ENCODE data around the gene IGF2.

IGF2 gene

DNA sequence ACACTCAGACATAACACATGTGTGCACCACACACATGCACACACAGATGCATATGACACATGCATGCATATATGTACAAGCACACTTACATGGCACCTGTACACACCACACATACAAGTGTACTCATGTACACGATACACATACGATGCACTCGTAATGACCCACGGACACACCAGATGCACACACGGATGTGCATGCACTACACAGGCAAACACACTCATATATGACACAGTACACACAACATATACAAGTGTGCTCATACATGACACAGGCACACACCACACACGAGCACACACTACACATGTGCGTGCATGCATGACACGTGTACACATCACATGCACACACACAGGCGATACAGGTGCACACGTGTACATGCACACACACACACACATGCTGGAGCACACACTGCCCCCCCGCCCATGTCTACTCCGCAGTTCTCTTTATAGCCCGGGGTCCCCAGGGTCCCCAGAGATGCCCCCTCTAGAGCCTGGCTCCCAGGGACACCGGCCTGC is 37.3 kb upstream of the IGF2 start:
- no peaks in the 10 kb centered on the region for H3K27me3 ChIP-seq (ENCODE audit: insufficient read depth, insufficient read length)
- peaks cover 32% of the 10 kb centered on the region for H3K4me1 ChIP-seq (ENCODE audit: insufficient read depth, insufficient read length)
- H3K4me3 ChIP-seq (ENCODE audit: insufficient read length, low read depth), result no peak overlapping the region
- H3K36me3 ChIP-seq (ENCODE audit: insufficient read depth, insufficient read length, low read length), result no peaks in the 10 kb centered on the region
- TF ChIP-seq ZNF274 (IDR thresholded peaks at IDR 0.05; ENCODE audit: low read depth, low read length) (no peak), YY1 (IDR thresholded peaks at IDR 0.05; ENCODE audit: insufficient read depth, insufficient read length) (no peak), SUZ12 (IDR thresholded peaks at IDR 0.05; ENCODE audit: extremely low read depth, insufficient read depth, insufficient read length) (no peak)
- no peaks in the 10 kb centered on the region for H3K9me3 ChIP-seq (ENCODE audit: insufficient read depth, low read length)
- H3K9ac ChIP-seq (ENCODE audit: insufficient read length, low read depth), result no peak overlapping the region
- DNase-seq (ENCODE audit: low read depth, low spot score), result no peak

DNA sequence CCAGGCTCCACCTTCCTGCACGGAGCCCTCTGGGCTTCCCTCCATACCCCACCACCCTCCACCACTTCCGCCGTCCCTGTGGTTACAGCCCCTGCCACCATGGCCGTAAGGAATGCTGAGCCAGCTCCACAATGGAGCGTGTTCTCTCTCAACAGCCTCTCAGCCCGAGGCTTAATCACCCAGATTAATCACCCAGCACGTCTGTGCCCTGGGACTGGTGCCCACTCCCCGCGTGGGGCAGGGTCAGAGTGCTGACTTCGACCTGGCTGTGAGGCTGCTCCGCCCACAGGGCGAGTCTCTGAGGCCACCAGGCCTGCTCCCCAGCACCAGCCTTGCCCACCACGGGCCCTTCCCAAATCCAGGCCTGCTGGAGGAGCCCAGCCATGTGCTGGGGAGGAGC is 36.5 kb upstream of the IGF2 start:
- H3K4me3 ChIP-seq (ENCODE audit: insufficient read length, low read depth), result no peak overlapping the region
- no peaks in the 10 kb centered on the region for H3K9me3 ChIP-seq (ENCODE audit: insufficient read depth, low read length)
- H3K9ac ChIP-seq (ENCODE audit: insufficient read length, low read depth), result peak overlapping the region; percentile 9
- peaks cover 37% of the 10 kb centered on the region for H3K4me1 ChIP-seq (ENCODE audit: insufficient read depth, insufficient read length)
- no peak for TF ChIP-seq YY1 (IDR thresholded peaks at IDR 0.05; ENCODE audit: insufficient read depth, insufficient read length)
- no peak for TF ChIP-seq SUZ12 (IDR thresholded peaks at IDR 0.05; ENCODE audit: extremely low read depth, insufficient read depth, insufficient read length)
- no peak for TF ChIP-seq ZNF274 (IDR thresholded peaks at IDR 0.05; ENCODE audit: low read depth, low read length)
- no peak for DNase-seq (ENCODE audit: low read depth, low spot score)
- no peaks in the 10 kb centered on the region for H3K27me3 ChIP-seq (ENCODE audit: insufficient read depth, insufficient read length)
- H3K36me3 ChIP-seq (ENCODE audit: insufficient read depth, insufficient read length, low read length), result no peaks in the 10 kb centered on the region

GRCh38 chr11:2174361-2174760 is 35.2 kb upstream of the IGF2 start:
- Histone ChIP-seq H3K9me3 (ENCODE audit: insufficient read depth, low read length) (no peaks in the 10 kb centered on the region), H3K27me3 (ENCODE audit: insufficient read depth, insufficient read length) (no peaks in the 10 kb centered on the region), H3K36me3 (ENCODE audit: insufficient read depth, insufficient read length, low read length) (no peaks in the 10 kb centered on the region), H3K4me1 (ENCODE audit: insufficient read depth, insufficient read length) (peaks cover 37% of the 10 kb centered on the region), H3K9ac (ENCODE audit: insufficient read length, low read depth) (no peak overlapping the region), H3K4me3 (ENCODE audit: insufficient read length, low read depth) (no peak overlapping the region)
- no peak for DNase-seq (ENCODE audit: low read depth, low spot score)
- TF ChIP-seq ZNF274 (IDR thresholded peaks at IDR 0.05; ENCODE audit: low read depth, low read length) (no peak), SUZ12 (IDR thresholded peaks at IDR 0.05; ENCODE audit: extremely low read depth, insufficient read depth, insufficient read length) (no peak), YY1 (IDR thresholded peaks at IDR 0.05; ENCODE audit: insufficient read depth, insufficient read length) (no peak)

- H3K9me3 ChIP-seq (ENCODE audit: insufficient read depth, low read length), result no peaks in the 10 kb centered on the region
- DNase-seq (ENCODE audit: low read depth, low spot score), result no peak
- no peak for TF ChIP-seq YY1 (IDR thresholded peaks at IDR 0.05; ENCODE audit: insufficient read depth, insufficient read length)
- no peak for TF ChIP-seq SUZ12 (IDR thresholded peaks at IDR 0.05; ENCODE audit: extremely low read depth, insufficient read depth, insufficient read length)
- no peak for TF ChIP-seq ZNF274 (IDR thresholded peaks at IDR 0.05; ENCODE audit: low read depth, low read length)
- no peaks in the 10 kb centered on the region for H3K27me3 ChIP-seq (ENCODE audit: insufficient read depth, insufficient read length)
- no peak overlapping the region for H3K4me3 ChIP-seq (ENCODE audit: insufficient read length, low read depth)
- peaks cover 38% of the 10 kb centered on the region for H3K4me1 ChIP-seq (ENCODE audit: insufficient read depth, insufficient read length)
- no peak overlapping the region for H3K9ac ChIP-seq (ENCODE audit: insufficient read length, low read depth)
- H3K36me3 ChIP-seq (ENCODE audit: insufficient read depth, insufficient read length, low read length), result no peaks in the 10 kb centered on the region
Measured at GRCh38 chr11:2173761-2174160, 34.6 kb upstream of the IGF2 start.

- Histone ChIP-seq H3K4me3 (ENCODE audit: insufficient read length, low read depth) (no peak overlapping the region), H3K27me3 (ENCODE audit: insufficient read depth, insufficient read length) (no peaks in the 10 kb centered on the region), H3K9me3 (ENCODE audit: insufficient read depth, low read length) (no peaks in the 10 kb centered on the region), H3K9ac (ENCODE audit: insufficient read length, low read depth) (peak overlapping the region; percentile 27), H3K4me1 (ENCODE audit: insufficient read depth, insufficient read length) (peaks cover 40% of the 10 kb centered on the region), H3K36me3 (ENCODE audit: insufficient read depth, insufficient read length, low read length) (no peaks in the 10 kb centered on the region)
- no peak for TF ChIP-seq ZNF274 (IDR thresholded peaks at IDR 0.05; ENCODE audit: low read depth, low read length)
- TF ChIP-seq SUZ12 (IDR thresholded peaks at IDR 0.05; ENCODE audit: extremely low read depth, insufficient read depth, insufficient read length), result no peak
- no peak for TF ChIP-seq YY1 (IDR thresholded peaks at IDR 0.05; ENCODE audit: insufficient read depth, insufficient read length)
- no peak for DNase-seq (ENCODE audit: low read depth, low spot score)
Measured at GRCh38 chr11:2173150-2173693, 34.0 kb upstream of the IGF2 start.

- Histone ChIP-seq H3K9me3 (ENCODE audit: insufficient read depth, low read length) (no peaks in the 10 kb centered on the region), H3K27me3 (ENCODE audit: insufficient read depth, insufficient read length) (no peaks in the 10 kb centered on the region), H3K36me3 (ENCODE audit: insufficient read depth, insufficient read length, low read length) (no peaks in the 10 kb centered on the region), H3K4me3 (ENCODE audit: insufficient read length, low read depth) (no peak overlapping the region), H3K9ac (ENCODE audit: insufficient read length, low read depth) (no peak overlapping the region), H3K4me1 (ENCODE audit: insufficient read depth, insufficient read length) (peaks cover 40% of the 10 kb centered on the region)
- TF ChIP-seq SUZ12 (IDR thresholded peaks at IDR 0.05; ENCODE audit: extremely low read depth, insufficient read depth, insufficient read length) (no peak), ZNF274 (IDR thresholded peaks at IDR 0.05; ENCODE audit: low read depth, low read length) (no peak), YY1 (IDR thresholded peaks at IDR 0.05; ENCODE audit: insufficient read depth, insufficient read length) (no peak)
- no peak for DNase-seq (ENCODE audit: low read depth, low spot score)
Measured at GRCh38 chr11:2172676-2173075, 33.5 kb upstream of the IGF2 start.

- Histone ChIP-seq H3K4me3 (ENCODE audit: insufficient read length, low read depth) (no peak within 1 kb of the TSS), H3K4me1 (ENCODE audit: insufficient read depth, insufficient read length) (peaks cover 40% of the 10 kb centered on the region), H3K36me3 (ENCODE audit: insufficient read depth, insufficient read length, low read length) (no peaks in the 10 kb centered on the region), H3K9ac (ENCODE audit: insufficient read length, low read depth) (no peak within 1 kb of the TSS), H3K9me3 (ENCODE audit: insufficient read depth, low read length) (no peaks in the 10 kb centered on the region), H3K27me3 (ENCODE audit: insufficient read depth, insufficient read length) (no peaks in the 10 kb centered on the region)
- DNase-seq (ENCODE audit: low read depth, low spot score), result no peak
- TF ChIP-seq ZNF274 (IDR thresholded peaks at IDR 0.05; ENCODE audit: low read depth, low read length), result no peak
- no peak for TF ChIP-seq SUZ12 (IDR thresholded peaks at IDR 0.05; ENCODE audit: extremely low read depth, insufficient read depth, insufficient read length)
- TF ChIP-seq YY1 (IDR thresholded peaks at IDR 0.05; ENCODE audit: insufficient read depth, insufficient read length), result no peak
Measured at GRCh38 chr11:2171591-2172003, 32.4 kb upstream of the IGF2 start, which contains the start of gene TH. Gene TH, minus strand, starts transcription at chr11:2171815. Its CDS starts 29 bp downstream, at chr11:2171786.
